Raji (cell line): ENCODE measurements around the gene CNTN2.

Source experiments
- POLR2A ChIP-seq: IDR thresholded peaks from 2 replicates; pipeline ENCODE4 v1.6.1; 2011; ENCODE audit warnings: low read depth, low read length, control low read depth; ENCODE audit not compliant: insufficient read depth

CNTN2 gene

DNA sequence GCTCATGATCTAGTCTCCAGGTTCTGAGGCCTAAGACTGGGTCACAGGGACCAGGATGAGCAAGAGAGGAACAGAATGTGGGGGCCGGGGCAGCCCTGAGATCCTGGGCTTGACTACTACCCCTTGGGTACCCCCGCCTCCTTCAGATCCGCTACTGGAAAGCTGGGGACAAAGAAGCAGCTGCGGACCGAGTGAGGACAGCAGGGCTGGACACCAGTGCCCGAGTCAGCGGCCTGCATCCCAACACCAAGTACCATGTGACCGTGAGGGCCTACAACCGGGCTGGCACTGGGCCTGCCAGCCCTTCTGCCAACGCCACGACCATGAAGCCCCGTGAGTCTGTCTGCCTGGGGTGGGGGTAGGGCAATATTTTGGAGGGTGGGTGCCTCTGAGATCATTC is 28.8 kb downstream of the CNTN2 start:
- no peak for TF ChIP-seq POLR2A

DNA sequence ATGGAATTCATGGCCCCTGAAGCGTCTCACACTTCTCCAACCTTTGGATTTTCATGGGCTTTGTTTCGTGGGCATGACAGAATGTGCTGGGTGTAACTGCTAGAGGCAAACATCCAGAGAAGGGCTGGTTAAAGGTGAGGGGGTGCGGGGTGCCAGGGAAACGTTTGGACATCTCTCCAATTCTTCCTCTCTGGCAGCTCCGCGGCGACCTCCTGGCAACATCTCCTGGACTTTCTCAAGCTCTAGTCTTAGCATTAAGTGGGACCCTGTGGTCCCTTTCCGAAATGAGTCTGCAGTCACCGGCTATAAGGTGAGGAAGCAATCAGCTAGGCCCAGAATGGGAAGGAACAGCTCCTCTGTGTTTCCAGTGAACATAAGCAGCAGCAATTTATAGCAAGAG is 29.3 kb downstream of the CNTN2 start:
- TF ChIP-seq POLR2A: no peak

DNA sequence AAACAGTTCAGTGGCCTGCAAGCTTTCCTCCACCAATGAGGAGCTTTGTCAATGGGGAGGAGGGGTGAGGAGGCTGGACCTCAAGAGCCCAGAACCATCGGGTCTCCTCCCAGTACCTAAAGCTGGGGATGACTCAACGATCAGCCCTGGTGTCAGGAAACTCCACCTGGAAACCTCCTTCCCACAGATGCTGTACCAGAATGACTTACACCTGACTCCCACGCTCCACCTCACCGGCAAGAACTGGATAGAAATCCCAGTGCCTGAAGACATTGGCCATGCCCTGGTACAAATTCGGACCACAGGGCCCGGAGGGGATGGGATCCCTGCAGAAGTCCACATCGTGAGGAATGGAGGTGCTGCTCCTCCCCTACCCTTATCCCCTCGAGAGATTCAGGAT is 29.9 kb downstream of the CNTN2 start:
- no peak for TF ChIP-seq POLR2A

DNA sequence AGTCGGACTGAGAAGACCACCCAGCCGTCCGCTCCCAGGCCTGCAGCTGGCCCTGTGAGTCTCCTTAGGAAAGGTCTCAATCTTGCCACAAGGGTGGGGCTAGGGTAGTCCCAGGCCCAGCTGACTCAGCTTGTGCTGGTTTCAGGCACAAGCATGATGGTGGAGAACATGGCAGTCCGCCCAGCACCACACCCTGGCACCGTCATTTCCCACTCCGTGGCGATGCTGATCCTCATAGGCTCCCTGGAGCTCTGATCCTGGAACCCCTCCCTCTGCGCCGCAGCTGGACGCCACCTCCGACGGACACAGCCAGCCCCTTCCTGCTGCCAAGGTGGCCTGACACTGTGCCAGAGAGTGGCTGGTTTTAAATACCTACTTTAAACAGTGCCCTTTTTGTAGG is 30.5 kb downstream of the CNTN2 start:
- TF ChIP-seq POLR2A: no peak

DNA sequence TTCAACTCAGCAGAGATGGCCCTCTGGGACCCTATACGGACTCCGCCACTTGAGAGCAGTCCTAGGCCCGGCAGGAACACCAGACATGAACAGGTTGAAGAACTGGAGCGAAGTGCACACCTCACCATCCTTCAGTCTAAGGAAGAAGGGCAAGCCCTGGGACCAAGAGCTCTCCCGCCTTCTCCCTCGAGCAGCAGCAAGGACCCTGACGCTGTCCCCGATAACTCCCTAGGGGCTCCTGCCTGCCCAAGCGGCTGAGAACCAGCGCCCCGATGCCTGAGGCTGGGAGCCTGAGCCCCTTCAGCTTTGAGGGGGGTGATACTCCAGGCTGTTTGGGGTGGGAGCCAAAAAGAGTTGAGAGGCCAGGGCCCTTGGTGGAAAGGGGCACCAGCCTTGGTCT is 31.1 kb downstream of the CNTN2 start:
- no peak for TF ChIP-seq POLR2A

DNA sequence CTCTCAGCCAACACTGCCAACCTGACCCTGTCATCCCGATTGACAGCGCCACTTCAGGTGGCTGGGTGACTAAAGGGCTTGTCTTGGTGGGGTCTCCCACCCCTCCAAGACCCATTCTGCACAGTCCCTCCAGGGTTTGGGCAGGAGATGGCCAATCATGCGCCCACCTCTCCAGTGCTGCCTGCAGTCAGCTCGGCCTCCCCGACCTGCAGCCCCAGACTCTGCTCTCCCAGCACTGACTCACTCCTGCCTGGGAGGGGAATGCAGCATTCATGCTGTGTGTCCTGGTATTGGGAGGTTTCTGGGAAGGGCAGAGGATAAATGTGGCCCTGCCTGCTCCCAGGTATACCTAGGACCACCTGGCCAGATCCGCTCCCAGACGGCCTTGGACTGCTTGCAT is 31.5 kb downstream of the CNTN2 start:
- no peak for TF ChIP-seq POLR2A

DNA sequence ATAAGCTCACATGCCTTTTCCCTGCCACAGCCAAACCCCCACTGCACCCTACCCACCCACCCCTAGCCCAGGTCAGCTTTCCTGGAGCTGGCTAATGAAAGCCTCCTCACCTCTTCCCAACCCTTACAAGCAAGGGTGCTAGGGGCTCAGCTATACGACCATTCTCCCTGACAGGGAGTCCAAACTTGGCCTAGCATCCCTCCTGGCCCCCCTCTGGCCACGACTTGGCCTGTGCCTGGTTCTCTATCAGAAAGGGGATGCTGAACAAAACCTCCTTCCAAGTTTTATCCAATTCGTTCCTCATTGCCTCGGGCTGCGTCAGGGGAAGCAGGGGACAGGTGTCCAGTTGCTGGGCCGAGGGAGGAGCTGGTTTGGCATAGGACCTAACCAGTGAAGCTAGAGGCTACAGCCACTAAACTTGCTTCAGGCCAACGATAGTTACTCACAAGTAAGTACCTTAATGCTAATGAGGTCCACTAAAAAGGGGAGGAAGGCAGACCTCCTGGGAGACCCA is 32.7 kb downstream of the CNTN2 start:
- no peak for TF ChIP-seq POLR2A

DNA sequence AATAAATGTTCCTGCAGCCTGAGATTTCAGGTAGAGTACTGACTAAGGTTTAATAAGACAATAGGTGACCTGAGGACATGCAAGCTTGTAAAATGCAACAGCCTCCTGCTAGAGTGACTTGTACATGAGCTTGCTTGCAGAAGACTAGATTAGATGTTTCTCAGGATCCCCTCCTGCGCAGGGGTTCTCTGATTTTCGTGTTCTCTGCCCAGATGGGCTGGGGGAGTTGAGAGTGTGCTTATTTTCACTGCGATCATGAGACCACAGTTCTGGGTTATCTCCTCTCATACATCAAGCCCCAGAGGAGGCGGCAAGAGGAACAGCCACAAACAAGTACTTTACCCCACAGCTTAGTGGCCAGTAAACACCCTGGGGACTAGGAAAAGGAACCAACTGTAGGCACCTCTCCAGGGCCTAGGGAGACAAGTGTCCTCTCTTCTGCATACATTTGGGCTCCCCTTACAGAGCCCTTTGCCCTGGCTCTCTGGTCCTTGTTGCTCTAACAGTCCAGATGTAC is 33.3 kb downstream of the CNTN2 start:
- no peak for TF ChIP-seq POLR2A

DNA sequence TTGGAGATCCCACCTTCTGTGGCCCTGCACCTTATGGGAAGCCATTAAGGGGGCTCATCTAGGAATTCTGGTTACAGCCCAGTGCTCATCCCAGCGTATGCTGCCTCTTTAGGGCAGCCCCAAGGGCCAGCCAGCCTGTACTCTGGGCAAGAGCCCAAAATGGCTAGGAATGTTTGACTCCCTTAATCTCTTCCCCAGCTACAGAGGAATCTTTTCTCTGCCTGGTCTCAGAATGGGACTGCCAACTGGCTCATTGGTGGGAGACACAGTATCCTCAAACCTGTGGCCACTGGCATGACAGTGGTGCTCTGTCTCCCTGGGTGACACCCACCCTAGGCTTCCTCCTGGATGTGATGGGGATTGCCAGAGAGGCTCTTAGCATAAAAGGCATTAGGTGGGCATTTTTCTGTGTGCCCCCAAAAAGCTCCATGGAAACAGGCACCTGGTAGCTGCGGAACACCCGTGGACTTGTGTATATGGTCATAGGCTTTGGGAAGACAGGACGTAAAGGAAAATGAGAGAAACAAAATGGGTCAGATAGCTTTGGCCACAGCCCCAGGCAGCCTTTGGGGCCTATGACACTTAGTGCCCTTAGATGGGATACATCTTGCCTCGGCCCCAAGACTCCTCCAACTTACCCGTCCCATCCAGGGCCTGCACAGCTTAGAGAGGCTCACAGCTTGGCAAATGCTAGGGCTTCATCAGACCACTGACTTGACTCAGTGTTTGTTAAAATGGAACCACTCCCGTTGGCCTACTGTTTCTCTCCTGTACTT is 34.3 kb downstream of the CNTN2 start:
- no peak for TF ChIP-seq POLR2A

DNA sequence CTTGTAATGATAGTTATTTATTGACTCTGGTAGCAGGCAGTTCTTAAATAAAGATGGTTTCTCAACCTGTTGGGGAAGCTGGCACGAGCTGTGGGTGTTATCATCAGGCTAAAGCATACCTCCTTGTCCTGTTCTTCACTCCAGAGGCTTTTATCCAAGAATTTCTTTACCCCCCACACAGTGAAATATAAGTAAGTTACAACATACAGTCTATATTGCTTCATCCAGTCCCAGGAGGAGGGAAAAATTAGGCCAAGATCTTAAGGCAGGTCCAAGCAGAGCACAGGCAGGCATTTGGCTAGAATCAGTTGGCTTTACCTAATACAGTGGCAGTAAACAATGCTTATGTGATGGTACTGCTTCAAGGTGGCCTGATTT is 34.9 kb downstream of the CNTN2 start:
- no peak for TF ChIP-seq POLR2A

DNA sequence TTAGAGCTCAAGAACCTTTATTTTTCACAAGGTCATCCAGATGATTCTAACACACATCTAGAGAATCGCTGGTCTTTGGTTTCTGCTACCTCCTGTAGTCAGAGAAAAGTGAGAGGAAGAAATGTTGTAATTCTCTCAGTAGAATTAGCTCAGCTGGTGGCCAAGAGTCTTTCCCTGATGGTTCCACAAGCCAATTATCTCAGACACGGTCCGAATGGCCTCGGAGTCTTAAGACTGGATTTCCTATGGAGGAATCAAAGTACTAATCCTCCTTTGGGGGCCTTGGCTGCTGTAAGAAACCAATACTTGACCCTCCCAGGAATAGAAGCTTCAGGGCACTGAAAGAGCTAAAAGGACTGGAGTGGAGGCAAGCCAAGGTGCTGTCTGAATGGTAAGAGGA is 39.4 kb downstream of the CNTN2 start:
- no peak for TF ChIP-seq POLR2A

DNA sequence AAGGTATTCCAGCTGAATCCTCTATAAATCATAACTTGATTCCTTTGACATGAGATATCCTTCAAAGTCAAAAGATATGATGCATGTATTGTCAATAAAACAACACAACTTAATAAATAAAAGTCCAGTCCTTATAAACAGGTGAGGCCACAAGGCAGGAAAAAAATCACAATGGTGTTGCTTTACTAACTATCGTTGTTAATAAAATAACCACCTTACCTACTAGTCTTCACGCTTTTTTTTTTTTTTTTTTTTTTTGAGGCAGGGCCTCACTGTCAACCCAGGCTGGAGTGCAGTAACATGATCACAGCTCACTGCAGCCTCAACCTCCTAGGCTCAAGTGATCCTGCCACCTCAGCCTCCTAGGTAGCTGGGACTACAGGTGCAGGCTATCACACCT is 41.3 kb downstream of the CNTN2 start, which contains the start of gene TMEM81:
Gene TMEM81 (minus strand): TSS at position 101 of the 400 bp plus-strand sequence. CDS start 140 bp downstream, outside the sequence.
- TF ChIP-seq POLR2A: no peak

DNA sequence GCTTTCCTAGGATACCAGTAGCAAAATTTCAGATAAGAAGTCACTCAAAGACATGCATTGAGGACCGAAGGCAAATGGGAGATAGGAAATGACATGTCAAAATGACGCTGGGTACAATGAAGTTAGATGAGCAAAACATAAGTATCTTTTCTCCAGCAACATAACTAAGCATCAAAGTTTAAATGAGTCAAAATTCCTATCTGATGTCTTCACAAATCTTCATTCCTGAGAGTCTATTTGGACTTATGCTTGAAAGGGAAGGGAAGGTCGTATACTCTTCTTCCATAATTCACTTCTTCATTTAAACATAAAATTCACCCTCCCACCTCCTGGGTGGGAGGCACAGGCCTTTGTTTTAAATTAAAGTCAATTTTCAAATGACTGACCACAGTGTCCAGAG is 45.3 kb downstream of the CNTN2 start:
- TF ChIP-seq POLR2A: no peak

DNA sequence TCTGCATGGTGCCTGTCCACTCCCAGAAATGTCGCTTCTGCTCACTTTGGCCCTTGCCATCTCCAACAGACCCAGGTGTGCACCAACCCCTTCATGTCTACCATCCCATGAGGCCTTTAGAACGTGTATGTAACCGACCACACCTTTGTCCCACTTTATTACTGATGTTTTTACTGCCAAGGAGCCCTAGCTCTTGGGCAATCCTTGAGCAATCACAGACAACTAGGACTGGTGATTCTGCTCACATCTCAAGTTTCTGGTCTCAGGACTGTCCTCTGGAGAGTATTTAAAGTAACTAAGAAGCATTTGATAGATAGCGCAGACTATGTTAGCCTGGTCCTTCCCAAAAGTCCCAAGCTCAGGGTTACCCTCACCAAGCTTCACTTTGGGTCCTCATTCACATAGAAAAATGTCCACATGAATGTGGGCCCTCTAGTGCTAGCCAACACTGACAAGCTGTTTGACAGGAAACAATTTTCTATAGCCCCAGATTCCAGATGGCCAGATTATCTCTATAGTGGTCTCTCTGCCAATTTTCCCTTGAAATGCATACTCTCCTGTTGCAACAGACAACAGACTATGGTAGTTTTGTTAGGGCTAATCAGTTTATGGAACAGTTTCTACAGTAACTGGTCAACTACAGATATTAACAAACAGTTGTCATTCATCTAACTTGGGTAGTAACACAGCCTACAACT is 48.2 kb downstream of the CNTN2 start:
- TF ChIP-seq POLR2A: no peak

DNA sequence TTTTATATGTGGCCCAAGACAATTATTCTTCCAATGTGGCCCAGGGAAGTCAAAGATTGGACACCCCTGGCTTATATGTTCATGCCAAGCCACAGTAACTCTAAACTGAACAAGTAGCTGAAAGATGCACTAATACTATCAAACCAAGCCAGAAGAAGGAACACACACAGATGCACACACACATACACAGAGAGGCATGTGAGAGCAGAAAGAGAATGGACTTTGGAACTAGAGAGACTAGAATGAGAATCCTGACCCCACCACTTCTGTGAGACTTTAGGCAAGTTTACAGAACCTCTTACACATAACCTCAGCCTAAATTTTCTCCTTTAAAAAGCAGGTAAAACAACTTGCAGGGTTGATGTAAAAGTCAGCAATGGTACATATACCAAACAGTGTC is 52.4 kb downstream of the CNTN2 start:
- no peak for TF ChIP-seq POLR2A

DNA sequence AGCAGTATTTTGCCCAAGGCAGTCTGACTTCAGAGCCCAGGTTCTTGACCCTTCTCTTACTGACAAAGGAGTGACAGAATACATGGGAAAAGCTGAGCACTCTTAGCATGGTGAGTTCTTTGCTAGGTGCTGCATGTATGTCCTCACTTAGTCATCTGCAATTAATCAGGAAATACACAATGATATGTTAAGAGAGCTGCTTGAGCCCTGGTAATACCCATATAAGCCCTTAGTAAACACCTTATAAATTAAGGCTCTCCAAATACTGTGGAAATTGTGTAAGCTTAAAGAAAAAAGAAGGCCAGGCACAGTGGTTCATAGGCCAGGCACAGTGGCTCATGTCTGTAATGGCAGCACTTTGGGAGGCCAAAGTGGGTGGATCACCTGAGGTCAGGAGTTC is 55.2 kb downstream of the CNTN2 start:
- no peak for TF ChIP-seq POLR2A
